OCI-LY7 (cell line): ENCODE measurements around the gene POLQ. TPM values are rescaled to one million over a fixed set of nuclear protein-coding genes. Genes with fewer than 3 reads are reported as not detected.

ENCODE experiments used
- BruUV-seq: library from RNA; stranded (reverse); fragments of 400-500 nt; replicated peaks from 2 replicates; lab custom pipeline; 2021; lab: Mats Ljungman, UMichigan
- CTCF ChIA-PET: fragments of 300-600 bp; sonication (Branson Sonifier 250); formaldehyde crosslinking; loops from one replicate; lab custom pipeline; 2022; ENCODE audit warnings: antibody characterized with exemption; ENCODE audit not compliant: unreplicated experiment; lab: Charles Lee
- POLR2A ChIA-PET: fragments of 300-600 bp; sonication (Branson Sonifier 250); formaldehyde crosslinking; loops from one replicate; lab custom pipeline; 2022; ENCODE audit warnings: antibody characterized with exemption; lab: Charles Lee
- DNase-seq: peaks from one replicate; pipeline ENCODE4 v3.0.0-alpha.2; 2015; ENCODE audit warnings: low spot score
- H2AFZ ChIP-seq: fragments of 200-600 bp; sonication (generic), shearing (Covaris generic); 2 replicates; pipeline ENCODE4 v1.6.1; 2014; ENCODE audit warnings: mild to moderate bottlenecking, antibody characterized with exemption, low read length, moderate library complexity
- H3K27ac ChIP-seq: fragments of 200-600 bp; sonication (generic); 2 replicates; pipeline ENCODE4 v1.5.1; 2014; ENCODE audit warnings: mixed run types, low read depth, mild to moderate bottlenecking, moderate library complexity, low read length, inconsistent platforms; ENCODE audit not compliant: poor library complexity, severe bottlenecking
- H3K36me3 ChIP-seq: fragments of 200-600 bp; sonication (generic); 2 replicates; pipeline ENCODE4 v1.6.1; 2014; ENCODE audit warnings: mild to moderate bottlenecking, antibody characterized with exemption, low read length, moderate library complexity, mixed read lengths; ENCODE audit not compliant: insufficient read depth
- H3K4me1 ChIP-seq: fragments of 200-600 bp; sonication (generic); 2 replicates; pipeline ENCODE4 v1.5.1; 2014; ENCODE audit warnings: mild to moderate bottlenecking, low read length; ENCODE audit not compliant: insufficient read depth, poor library complexity, severe bottlenecking
- H3K4me2 ChIP-seq: fragments of 200-600 bp; sonication (generic); 2 replicates; pipeline ENCODE4 v1.6.1; 2014; ENCODE audit warnings: mild to moderate bottlenecking, low read length
- H3K4me3 ChIP-seq: fragments of 200-600 bp; sonication (generic); 2 replicates; pipeline ENCODE4 v1.5.1; 2014; ENCODE audit warnings: mild to moderate bottlenecking, low read depth, low read length; ENCODE audit not compliant: poor library complexity, severe bottlenecking
- H3K79me2 ChIP-seq: fragments of 200-600 bp; sonication (generic); 2 replicates; pipeline ENCODE4 v1.6.1; 2016; ENCODE audit warnings: low read depth, mild to moderate bottlenecking, low read length, moderate library complexity, mixed read lengths; ENCODE audit not compliant: insufficient read depth
- H3K9me2 ChIP-seq: fragments of 200-600 bp; sonication (generic); 2 replicates; pipeline ENCODE4 v1.6.1; 2016; ENCODE audit warnings: mild to moderate bottlenecking, low read length, mixed read lengths; ENCODE audit not compliant: insufficient read depth
- H3K9me3 ChIP-seq: fragments of 200-600 bp; sonication (generic); 2 replicates; pipeline ENCODE4 v1.6.1; 2014; ENCODE audit warnings: mild to moderate bottlenecking, mixed run types, low read length, mixed read lengths
- H4K20me1 ChIP-seq: fragments of 200-600 bp; sonication (generic); 2 replicates; pipeline ENCODE4 v1.6.1; 2014; ENCODE audit warnings: mild to moderate bottlenecking, antibody characterized with exemption, low read length, moderate library complexity, mixed read lengths; ENCODE audit not compliant: insufficient read depth
- EZH2phosphoT487 ChIP-seq: fragments of 200-600 bp; sonication (generic); IDR thresholded peaks from 2 replicates; pipeline ENCODE4 v1.6.1; 2018; ENCODE audit warnings: low read depth, borderline replicate concordance, mild to moderate bottlenecking, mixed run types, antibody characterized with exemption, low read length, moderate library complexity, mixed read lengths
- intact Hi-C: fragments of 100-400 bp; cut with micrococcal nuclease; formaldehyde crosslinking; loops from one replicate; pipeline ENCODE4 v1.10.0; 2022; ENCODE audit not compliant: unreplicated experiment
- total RNA-seq, 2 experiments: library from RNA; depleted of rRNA in 1 of 2; stranded (reverse); fragments of >200 nt in 1 of 2; shearing (Covaris generic) in 1 of 2; gene quantifications; 2 replicates each; pipeline ENCODE4 v1.2.3, GENCODE V29; 2014 to 2022
- TF ChIP-seq, protein P1 (sequence below): fragments of 200-600 bp; sonication (generic); conservative IDR thresholded peaks from 2 replicates; pipeline ENCODE4 v1.5.1; 2014; ENCODE audit warnings: mild to moderate bottlenecking, antibody characterized with exemption, low read length, moderate library complexity, mixed read lengths

The POLQ gene
- total RNA-seq, 2 experiments from 2014 or later = 50.9 to 61.1 TPM

- no peaks in the 10 kb centered on the region for H3K79me2 ChIP-seq
- H3K4me2 ChIP-seq = no peak overlapping the region
- no peak for DNase-seq
- ChIA-PET CTCF (no interaction called here), POLR2A (no interaction called here)
- no peak overlapping the region for H2AFZ ChIP-seq
- peaks cover 95% of the 10 kb centered on the region for H3K36me3 ChIP-seq
- no peaks in the 10 kb centered on the region for H3K4me1 ChIP-seq
- H3K9me3 ChIP-seq = peaks cover 3% of the 10 kb centered on the region; the same call in 1 of the 2 replicates
- H4K20me1 ChIP-seq = no peaks in the 10 kb centered on the region
- H3K9me2 ChIP-seq = no peaks in the 10 kb centered on the region
- H3K4me3 ChIP-seq = no peak overlapping the region
- TF ChIP-seq, protein P1, sequence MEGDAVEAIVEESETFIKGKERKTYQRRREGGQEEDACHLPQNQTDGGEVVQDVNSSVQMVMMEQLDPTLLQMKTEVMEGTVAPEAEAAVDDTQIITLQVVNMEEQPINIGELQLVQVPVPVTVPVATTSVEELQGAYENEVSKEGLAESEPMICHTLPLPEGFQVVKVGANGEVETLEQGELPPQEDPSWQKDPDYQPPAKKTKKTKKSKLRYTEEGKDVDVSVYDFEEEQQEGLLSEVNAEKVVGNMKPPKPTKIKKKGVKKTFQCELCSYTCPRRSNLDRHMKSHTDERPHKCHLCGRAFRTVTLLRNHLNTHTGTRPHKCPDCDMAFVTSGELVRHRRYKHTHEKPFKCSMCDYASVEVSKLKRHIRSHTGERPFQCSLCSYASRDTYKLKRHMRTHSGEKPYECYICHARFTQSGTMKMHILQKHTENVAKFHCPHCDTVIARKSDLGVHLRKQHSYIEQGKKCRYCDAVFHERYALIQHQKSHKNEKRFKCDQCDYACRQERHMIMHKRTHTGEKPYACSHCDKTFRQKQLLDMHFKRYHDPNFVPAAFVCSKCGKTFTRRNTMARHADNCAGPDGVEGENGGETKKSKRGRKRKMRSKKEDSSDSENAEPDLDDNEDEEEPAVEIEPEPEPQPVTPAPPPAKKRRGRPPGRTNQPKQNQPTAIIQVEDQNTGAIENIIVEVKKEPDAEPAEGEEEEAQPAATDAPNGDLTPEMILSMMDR = no peak
- TF ChIP-seq EZH2phosphoT487 = no peak
- intact Hi-C loops = no loop called here
- BruUV-seq = no TSS peak
- H3K27ac ChIP-seq = no peak overlapping the region
Measured at GRCh38 chr3:121443456-121443855, 102.3 kb downstream of the POLQ start.

- CTCF ChIA-PET = interaction anchor here (0.9 kb wide), 1 partner anchor 18 kb away, joined by 3 read pairs; no protein-coding TSS in a partner anchor
- POLR2A ChIA-PET = no interaction called here
- H3K9me2 ChIP-seq = no peaks in the 10 kb centered on the region
Measured at GRCh38 chr3:121436641-121437040, 109.1 kb downstream of the POLQ start.

DNA sequence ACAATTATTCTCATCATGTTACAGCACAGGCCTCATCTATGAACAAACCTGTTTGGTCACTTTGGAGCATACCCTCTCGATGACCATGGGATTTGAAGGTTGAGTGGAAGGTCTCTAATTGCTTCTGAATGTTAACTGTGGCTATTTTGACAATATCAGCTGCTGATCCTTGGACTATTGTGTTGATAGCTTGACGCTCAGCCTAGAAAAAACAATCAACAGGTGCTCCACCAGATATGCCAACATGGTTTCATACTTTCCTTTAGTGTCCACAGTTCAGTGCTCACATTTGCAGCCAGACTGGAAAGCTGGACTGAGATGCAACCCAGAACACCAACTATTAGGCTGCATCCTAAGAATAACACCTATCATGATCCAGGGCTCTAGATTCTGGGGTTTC lies 109.7 kb downstream of the POLQ start:
- no peak overlapping the region for H2AFZ ChIP-seq
- no peaks in the 10 kb centered on the region for H3K9me3 ChIP-seq
- H3K27ac ChIP-seq = no peak overlapping the region
- ChIA-PET POLR2A (interaction anchor here (0.8 to 0.9 kb wide), 2 partner anchors 10 to 25 kb away, joined by 3 to 4 read pairs; no protein-coding TSS in a partner anchor), CTCF (no interaction called here)
- peaks cover 99% of the 10 kb centered on the region for H3K36me3 ChIP-seq
- intact Hi-C loops = no loop called here
- no TSS peak for BruUV-seq
- no peaks in the 10 kb centered on the region for H4K20me1 ChIP-seq
- peaks cover 17% of the 10 kb centered on the region for H3K4me1 ChIP-seq
- no peak for TF ChIP-seq EZH2phosphoT487
- TF ChIP-seq, protein P1 = no peak
- no peak for DNase-seq
- H3K4me3 ChIP-seq = no peak overlapping the region
- H3K9me2 ChIP-seq = no peaks in the 10 kb centered on the region
- H3K4me2 ChIP-seq = no peak overlapping the region
- no peaks in the 10 kb centered on the region for H3K79me2 ChIP-seq

More at GRCh38 chr3:121436641-121437040, 109.1 kb downstream of the POLQ start:
- Histone ChIP-seq H4K20me1 (no peaks in the 10 kb centered on the region), H3K4me1 (peaks cover 17% of the 10 kb centered on the region), H3K79me2 (no peaks in the 10 kb centered on the region), H3K4me3 (no peak overlapping the region), H3K9me3 (no peaks in the 10 kb centered on the region), H3K4me2 (no peak overlapping the region), H2AFZ (no peak overlapping the region), H3K27ac (no peak overlapping the region), H3K36me3 (peaks cover 99% of the 10 kb centered on the region)
- no TSS peak for BruUV-seq
- no peak for DNase-seq
- intact Hi-C loops = no loop called here
- TF ChIP-seq EZH2phosphoT487 = no peak
